ENCODE measurements around the gene CIROP.

CIROP gene

DNA sequence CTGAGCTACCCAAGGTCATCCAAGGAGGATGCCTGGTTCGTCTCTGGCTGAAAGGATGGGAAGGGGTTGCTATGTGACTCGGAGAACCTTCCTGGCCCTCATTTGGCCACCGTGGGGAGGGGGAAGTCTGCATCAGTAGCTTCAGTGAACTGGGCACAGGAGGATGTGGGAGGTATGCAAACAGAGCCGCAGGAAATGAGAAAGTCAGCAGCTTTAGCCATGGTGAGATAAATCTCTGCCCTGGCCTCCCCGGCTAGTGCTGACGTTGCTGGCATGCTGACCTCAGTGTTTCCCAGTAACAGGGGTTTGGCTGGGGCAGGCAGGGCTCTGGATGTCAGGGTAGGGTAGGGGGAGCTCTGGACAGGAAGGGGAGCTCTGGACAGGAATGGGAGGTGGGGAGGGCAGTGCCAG, 16.6 kb upstream of the CIROP start:
- no peak for TF ChIP-seq CTCF (IDR thresholded peaks at IDR 0.05; ENCODE audit: control insufficient read depth, insufficient read depth, low read depth, low read length, missing control alignments)
- no peak overlapping the region for H3K4me3 ChIP-seq (ENCODE audit: control insufficient read depth, low read depth, low read length)

DNA sequence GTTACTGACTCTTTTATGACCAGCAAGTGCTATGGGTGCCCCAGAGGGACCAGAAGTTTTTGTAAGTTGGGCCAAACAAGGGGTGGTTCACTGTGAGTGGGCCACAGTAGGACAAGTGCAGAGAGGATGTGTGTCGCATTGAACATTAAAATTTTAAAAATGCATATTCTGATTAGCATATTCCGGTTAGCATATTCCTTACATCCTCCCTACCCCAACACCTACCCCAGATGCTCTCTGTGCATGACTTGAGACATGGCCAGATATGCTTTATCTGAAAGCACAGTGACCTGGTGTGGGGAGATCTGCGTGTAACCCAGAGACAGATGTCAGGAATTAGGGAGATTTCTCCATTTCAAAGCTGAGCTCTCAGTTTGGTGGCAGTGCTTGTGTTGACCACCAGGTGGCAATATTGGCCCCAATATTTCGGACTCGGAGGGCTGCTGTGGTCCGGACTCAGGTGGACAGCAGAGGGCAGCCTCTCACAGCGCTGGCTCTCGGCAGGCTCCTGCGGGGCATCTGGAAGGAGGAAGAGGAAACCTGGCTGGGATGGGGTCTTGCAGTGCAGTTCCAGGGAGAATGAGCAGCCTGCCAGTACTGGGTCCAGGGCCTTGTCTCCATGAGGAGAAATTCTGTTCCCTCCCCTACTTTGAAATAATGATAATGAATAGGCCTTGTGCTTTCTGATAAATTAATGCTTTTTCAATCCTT, 15.9 kb upstream of the CIROP start:
- DNase-seq (ENCODE audit: low read depth), result peak; percentile 37
- H3K4me3 ChIP-seq (ENCODE audit: control insufficient read depth, low read depth, low read length), result no peak overlapping the region
- TF ChIP-seq CTCF (IDR thresholded peaks at IDR 0.05; ENCODE audit: control insufficient read depth, insufficient read depth, low read depth, low read length, missing control alignments), result peak; percentile 100

More for the DNA sequence above, 16.6 kb upstream of the CIROP start:
- peak; percentile 31 for DNase-seq (ENCODE audit: low read depth)

DNA sequence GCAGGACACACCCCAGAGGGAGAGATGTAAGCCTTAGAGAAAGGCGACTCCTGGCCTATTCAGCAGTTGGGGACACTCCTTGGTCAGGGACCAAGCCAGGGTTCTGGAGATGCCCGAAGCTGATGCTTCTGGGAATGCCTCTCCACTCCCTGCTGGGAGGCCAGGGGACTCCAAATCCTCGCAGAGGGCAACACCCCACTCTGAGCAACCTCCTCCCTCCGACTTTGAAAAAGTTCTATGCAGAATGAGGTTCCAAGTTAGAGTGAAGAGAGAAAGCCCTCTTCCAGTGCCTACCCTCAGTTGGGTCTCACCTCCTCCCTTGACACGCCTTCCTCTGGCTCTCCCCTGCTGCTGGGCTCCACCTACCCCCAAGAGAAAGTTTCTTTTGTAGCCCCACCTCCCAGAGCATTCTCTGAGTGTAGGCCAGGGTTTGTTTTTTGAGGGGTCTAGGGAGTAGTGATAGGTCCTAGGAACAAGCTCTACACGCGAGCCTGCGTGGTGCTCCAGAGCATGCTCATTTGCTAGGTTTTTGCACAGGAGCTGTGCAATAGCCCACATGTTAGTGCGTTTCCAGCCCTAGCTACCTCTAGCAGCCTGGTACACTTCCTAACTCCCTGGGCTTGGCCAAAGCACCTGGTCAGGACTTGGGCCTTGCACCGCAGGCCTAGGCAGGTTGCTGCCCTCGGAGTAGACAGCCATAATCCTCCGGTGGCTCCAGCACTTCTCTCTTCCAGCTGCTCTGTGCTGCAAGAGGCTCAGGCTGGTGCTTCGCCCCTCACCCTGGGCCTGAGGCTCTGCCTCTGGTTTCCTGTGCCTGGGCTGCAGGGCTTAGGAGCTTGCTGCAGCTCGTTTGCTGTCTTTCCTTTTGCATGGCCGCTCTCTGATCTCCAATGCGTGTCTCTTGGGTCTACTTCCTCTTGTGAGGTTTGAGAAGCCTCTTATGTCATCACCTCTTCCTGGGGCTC, 14.9 kb upstream of the CIROP start:
- TF ChIP-seq CTCF (IDR thresholded peaks at IDR 0.05; ENCODE audit: control insufficient read depth, insufficient read depth, low read depth, low read length, missing control alignments), result no peak
- no peak overlapping the region for H3K4me3 ChIP-seq (ENCODE audit: control insufficient read depth, low read depth, low read length)
- DNase-seq (ENCODE audit: low read depth), result no peak

DNA sequence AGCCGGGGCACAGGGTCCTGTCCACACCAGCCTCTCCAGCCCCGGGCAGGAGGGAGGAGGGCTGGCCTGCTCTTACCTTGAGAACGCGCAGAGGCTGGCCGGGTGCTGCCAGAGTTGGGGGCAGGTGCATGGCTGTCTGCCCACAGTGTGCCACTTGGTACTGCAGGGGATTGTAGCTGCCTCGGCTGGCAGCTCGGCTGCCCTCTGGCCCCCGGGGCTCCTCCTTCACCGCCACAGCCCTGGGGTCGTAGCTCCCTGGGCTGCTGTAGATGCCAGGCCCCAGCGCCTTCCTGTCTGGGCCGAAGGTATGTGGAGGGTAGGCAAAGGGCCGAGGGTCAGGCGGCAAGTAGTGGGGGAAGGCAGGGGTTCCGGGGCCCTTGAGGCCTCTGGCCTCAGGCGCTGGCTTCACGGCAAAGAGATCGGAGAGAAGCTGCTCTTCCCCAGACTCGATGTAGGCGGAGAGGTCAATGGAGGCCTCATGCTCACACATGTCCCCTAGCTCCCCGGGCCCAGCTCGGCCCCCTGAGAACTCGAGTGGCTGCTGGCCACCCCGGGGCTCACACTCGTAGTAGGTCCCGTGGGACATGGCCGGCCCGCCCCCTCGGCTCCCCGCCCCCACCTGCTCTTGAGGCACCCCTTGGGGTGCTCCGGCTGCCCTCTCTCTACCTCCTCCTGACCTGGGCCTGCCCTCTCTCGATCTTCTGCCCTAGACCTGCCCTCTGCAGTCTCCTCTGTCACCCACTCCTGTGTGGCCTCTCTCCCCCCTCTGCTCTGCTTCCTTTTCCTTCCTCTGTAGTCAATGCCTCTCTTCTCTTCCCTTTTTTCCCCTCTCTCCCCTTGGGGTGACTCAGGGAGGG, 13.9 kb upstream of the CIROP start, which contains the start of gene CEBPE:
Gene CEBPE, minus strand, starts transcription at position 750 of the 857 bp plus-strand sequence. Its CDS starts 164 bp downstream, at position 586.
- no peak for DNase-seq (ENCODE audit: low read depth)
- no peak for TF ChIP-seq CTCF (IDR thresholded peaks at IDR 0.05; ENCODE audit: control insufficient read depth, insufficient read depth, low read depth, low read length, missing control alignments)
- no peak within 1 kb of the TSS for H3K4me3 ChIP-seq (ENCODE audit: control insufficient read depth, low read depth, low read length)

DNA sequence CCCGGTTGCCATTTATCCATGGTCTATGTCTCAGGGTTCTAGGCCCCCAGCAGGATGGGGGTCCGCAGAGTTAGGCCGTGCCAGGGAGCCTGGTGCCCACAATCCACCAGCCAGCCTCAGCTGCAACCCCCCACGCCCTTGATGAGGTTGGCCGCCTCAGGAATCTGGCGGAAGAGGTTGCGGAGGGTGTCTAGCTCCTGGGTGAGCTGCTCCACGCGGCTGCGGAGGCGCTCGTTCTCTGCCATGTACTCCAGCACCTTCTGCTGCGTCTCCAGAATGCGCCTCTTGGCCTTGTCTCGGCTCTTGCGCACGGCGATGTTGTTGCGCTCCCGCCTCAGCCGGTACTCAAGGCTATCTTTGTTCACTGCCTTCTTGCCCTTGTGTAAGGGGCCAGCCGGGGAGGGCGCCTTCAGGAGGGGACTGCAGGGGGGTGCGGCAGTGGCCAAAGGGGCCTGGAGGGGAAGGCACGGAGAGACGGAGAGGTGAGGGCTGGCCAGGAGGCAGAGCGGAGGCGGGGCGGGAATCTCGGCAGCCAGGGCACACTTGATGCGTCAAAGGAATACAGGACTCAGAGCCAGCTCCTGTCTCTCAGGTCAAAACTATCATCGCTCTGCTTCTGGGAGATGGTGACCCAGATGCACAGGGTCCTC, 12.7 kb upstream of the CIROP start:
- DNase-seq (ENCODE audit: low read depth), result no peak
- no peak overlapping the region for H3K4me3 ChIP-seq (ENCODE audit: control insufficient read depth, low read depth, low read length)
- TF ChIP-seq CTCF (IDR thresholded peaks at IDR 0.05; ENCODE audit: control insufficient read depth, insufficient read depth, low read depth, low read length, missing control alignments), result no peak

All from AG09309 (cell line).